Testis (tissue), 3 donors: ENCODE data around the gene PFKFB3. TPM values are rescaled to one million over a fixed set of nuclear protein-coding genes. Genes with fewer than 3 reads are reported as not detected.
A peak's percentile ranks its signal among the peaks of the same experiment; 100 is the strongest.

ENCODE experiments used
- DNase-seq: peaks from one replicate; pipeline ENCODE4 v3.0.0-alpha.2; 2019
- H3K27ac ChIP-seq, 2 donors: fragments of 200-600 bp; sonication (generic); one replicate each; pipeline ENCODE4 v1.5.1; 2019
- H3K27me3 ChIP-seq: fragments of 200-600 bp; sonication (generic); one replicate; pipeline ENCODE4 v1.5.1; 2019
- H3K36me3 ChIP-seq: fragments of 200-600 bp; sonication (generic); one replicate; pipeline ENCODE4 v1.5.1; 2017; ENCODE audit warnings: low read depth; ENCODE audit errors: missing control alignments
- H3K4me1 ChIP-seq: fragments of 200-600 bp; sonication (generic); one replicate; pipeline ENCODE4 v1.5.1; 2019
- H3K4me3 ChIP-seq, 2 donors: fragments of 200-600 bp; sonication (generic); one replicate each; pipeline ENCODE4 v1.5.1; 2017 to 2019
- H3K9me3 ChIP-seq: fragments of 200-600 bp; sonication (generic); one replicate; pipeline ENCODE4 v1.5.1; 2017
- POLR2A ChIP-seq: fragments of 450-650 bp; IDR thresholded peaks from one replicate; pipeline ENCODE4 v1.6.1; 2017; ENCODE audit warnings: antibody characterized with exemption, mild to moderate bottlenecking, moderate library complexity
- WGBS, 2 donors: methylation state at CpG; one replicate each; pipeline ENCODE4 v1.1.5; 2018; 5-methylcytosine and 5-hydroxymethylcytosine counted together
- intact Hi-C: fragments of 100-400 bp; cut with DNase I; formaldehyde crosslinking; loops from one replicate; pipeline ENCODE4 v1.15.1; 2023; ENCODE audit warnings: low total_unique reads
- polyA plus RNA-seq: library from polyadenylated mRNA; stranded (reverse); fragments of 350-450 nt; fragmentation: Illumina TruSeq; extraction: RNeasy Lipid Tissue Mini Kit (QIAGEN cat#74804); gene quantifications from one replicate; pipeline ENCODE4 v1.2.3, GENCODE V29; 2014; ENCODE audit warnings: low read depth, low replicate concordance; ENCODE audit not compliant: insufficient read depth
- total RNA-seq, 2 donors: library from RNA; depleted of rRNA; stranded (reverse); fragments of >200 nt; gene quantifications; one replicate each; pipeline ENCODE4 v1.2.3, GENCODE V29; 2016
- TF ChIP-seq, protein P1 (sequence below), 3 experiments: fragments of 450-650 bp in 2 of 3; fragments of 200-600 bp in 1 of 3; sonication (generic) in 1 of 3; IDR thresholded peaks; one replicate each; pipeline ENCODE4 v1.5.1; 2016 to 2019; ENCODE audit warnings: antibody characterized with exemption in 3 of 3, mild to moderate bottlenecking in 2 of 3, moderate library complexity in 1 of 3

Gene PFKFB3
- total and polyA plus RNA-seq, 3 donors from 2014 or later = 31.7 to 65.3 (median 53.9) TPM

DNA sequence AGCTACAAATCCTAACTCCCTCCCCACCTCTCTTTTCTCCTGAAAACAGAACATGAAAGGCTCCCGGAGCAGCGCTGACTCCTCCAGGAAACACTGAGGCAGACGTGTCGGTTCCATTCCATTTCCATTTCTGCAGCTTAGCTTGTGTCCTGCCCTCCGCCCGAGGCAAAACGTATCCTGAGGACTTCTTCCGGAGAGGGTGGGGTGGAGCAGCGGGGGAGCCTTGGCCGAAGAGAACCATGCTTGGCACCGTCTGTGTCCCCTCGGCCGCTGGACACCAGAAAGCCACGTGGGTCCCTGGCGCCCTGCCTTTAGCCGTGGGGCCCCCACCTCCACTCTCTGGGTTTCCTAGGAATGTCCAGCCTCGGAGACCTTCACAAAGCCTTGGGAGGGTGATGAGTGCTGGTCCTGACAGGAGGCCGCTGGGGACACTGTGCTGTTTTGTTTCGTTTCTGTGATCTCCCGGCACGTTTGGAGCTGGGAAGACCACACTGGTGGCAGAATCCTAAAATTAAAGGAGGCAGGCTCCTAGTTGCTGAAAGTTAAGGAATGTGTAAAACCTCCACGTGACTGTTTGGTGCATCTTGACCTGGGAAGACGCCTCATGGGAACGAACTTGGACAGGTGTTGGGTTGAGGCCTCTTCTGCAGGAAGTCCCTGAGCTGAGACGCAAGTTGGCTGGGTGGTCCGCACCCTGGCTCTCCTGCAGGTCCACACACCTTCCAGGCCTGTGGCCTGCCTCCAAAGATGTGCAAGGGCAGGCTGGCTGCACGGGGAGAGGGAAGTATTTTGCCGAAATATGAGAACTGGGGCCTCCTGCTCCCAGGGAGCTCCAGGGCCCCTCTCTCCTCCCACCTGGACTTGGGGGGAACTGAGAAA lies 30.4 kb downstream of the PFKFB3 start:
- WGBS, 2 donors = 69 to 73% methylated on average over 18 to 28 of the region's 28 CpGs
- peaks cover 12% of the 10 kb centered on the region for H3K4me1 ChIP-seq
- no peaks in the 10 kb centered on the region for H3K27me3 ChIP-seq
- H3K27ac ChIP-seq = no peak overlapping the region
- intact Hi-C loops = no loop called here
- TF ChIP-seq, protein P1, sequence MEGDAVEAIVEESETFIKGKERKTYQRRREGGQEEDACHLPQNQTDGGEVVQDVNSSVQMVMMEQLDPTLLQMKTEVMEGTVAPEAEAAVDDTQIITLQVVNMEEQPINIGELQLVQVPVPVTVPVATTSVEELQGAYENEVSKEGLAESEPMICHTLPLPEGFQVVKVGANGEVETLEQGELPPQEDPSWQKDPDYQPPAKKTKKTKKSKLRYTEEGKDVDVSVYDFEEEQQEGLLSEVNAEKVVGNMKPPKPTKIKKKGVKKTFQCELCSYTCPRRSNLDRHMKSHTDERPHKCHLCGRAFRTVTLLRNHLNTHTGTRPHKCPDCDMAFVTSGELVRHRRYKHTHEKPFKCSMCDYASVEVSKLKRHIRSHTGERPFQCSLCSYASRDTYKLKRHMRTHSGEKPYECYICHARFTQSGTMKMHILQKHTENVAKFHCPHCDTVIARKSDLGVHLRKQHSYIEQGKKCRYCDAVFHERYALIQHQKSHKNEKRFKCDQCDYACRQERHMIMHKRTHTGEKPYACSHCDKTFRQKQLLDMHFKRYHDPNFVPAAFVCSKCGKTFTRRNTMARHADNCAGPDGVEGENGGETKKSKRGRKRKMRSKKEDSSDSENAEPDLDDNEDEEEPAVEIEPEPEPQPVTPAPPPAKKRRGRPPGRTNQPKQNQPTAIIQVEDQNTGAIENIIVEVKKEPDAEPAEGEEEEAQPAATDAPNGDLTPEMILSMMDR (IDR thresholded peaks at IDR 0.05) = no peak
- TF ChIP-seq POLR2A = no peak
- no peaks in the 10 kb centered on the region for H3K9me3 ChIP-seq
- no peaks in the 10 kb centered on the region for H3K36me3 ChIP-seq
- peak; percentile 46 for DNase-seq
- no peak overlapping the region for H3K4me3 ChIP-seq

DNA sequence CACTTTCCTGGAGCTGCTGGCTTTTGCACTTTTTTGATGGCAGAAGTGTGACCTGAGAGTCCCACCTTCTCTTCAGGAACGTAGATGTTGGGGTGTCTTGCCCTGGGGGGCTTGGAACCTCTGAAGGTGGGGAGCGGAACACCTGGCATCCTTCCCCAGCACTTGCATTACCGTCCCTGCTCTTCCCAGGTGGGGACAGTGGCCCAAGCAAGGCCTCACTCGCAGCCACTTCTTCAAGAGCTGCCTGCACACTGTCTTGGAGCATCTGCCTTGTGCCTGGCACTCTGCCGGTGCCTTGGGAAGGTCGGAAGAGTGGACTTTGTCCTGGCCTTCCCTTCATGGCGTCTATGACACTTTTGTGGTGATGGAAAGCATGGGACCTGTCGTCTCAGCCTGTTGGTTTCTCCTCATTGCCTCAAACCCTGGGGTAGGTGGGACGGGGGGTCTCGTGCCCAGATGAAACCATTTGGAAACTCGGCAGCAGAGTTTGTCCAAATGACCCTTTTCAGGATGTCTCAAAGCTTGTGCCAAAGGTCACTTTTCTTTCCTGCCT lies 31.1 kb downstream of the PFKFB3 start:
- Histone ChIP-seq H3K27ac (no peak overlapping the region), H3K36me3 (no peaks in the 10 kb centered on the region), H3K27me3 (no peaks in the 10 kb centered on the region), H3K4me3 (no peak overlapping the region), H3K9me3 (no peaks in the 10 kb centered on the region), H3K4me1 (peaks cover 12% of the 10 kb centered on the region)
- no peak for DNase-seq
- intact Hi-C loops = no loop called here
- 84 to 86% methylated on average over 11 of the region's 11 CpGs for WGBS, 2 donors
- TF ChIP-seq, protein P1 (IDR thresholded peaks at IDR 0.05) = no peak
- no peak for TF ChIP-seq POLR2A

DNA sequence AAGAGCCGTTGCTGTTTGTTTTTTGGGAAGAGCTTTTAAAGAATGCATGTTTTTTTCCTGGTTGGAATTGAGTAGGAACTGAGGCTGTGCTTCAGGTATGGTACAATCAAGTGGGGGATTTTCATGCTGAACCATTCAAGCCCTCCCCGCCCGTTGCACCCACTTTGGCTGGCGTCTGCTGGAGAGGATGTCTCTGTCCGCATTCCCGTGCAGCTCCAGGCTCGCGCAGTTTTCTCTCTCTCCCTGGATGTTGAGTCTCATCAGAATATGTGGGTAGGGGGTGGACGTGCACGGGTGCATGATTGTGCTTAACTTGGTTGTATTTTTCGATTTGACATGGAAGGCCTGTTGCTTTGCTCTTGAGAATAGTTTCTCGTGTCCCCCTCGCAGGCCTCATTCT lies 31.6 kb downstream of the PFKFB3 start:
- Histone ChIP-seq H3K36me3 (no peaks in the 10 kb centered on the region), H3K27ac (no peak overlapping the region), H3K4me3 (no peak overlapping the region), H3K4me1 (peaks cover 12% of the 10 kb centered on the region), H3K9me3 (no peaks in the 10 kb centered on the region), H3K27me3 (no peaks in the 10 kb centered on the region)
- WGBS, 2 donors = 88 to 93% methylated on average over 13 of the region's 13 CpGs
- intact Hi-C loops = no loop called here
- no peak for DNase-seq
- TF ChIP-seq, protein P1 (IDR thresholded peaks at IDR 0.05) = no peak
- no peak for TF ChIP-seq POLR2A

DNA sequence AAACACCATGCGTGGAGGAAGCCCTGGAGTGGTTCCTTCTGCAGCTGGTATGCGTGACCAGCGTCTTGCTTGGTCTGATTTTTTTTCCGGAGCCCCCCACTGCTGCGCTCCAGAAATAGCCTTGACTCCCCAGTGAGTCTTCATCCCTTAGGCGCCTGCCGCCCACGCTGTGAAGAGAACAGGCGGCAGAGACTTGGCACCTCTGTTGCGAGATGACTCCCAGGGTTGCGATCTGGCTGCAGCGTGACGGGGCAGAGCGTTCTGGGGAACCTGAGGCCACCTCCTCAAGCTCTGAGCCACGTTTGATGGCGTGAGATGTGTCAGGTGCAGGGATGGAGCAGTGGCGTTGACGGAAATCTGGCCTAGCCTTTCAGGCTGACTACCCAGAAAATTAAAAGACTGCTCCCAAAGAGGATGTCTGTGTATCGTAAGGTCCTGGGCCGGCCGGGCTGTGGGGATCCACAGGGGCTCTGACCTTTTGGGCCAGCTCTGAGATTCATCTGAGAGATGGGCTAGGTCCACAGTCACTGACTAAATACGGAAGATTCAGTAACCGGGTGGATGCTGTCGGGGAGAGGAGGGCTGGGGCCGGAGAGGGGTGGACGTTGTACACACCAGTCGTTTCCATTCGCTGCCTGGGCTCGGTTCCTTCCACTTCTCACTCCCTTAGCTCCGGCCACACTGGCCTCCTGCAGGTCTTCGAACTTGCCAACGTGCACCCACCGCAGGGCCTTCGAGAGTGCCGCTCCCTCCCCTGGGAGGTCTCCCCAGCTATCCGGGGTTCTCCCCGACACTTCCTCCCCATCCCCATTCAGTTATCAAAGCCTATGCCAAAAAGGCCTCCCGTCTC lies 33.8 kb downstream of the PFKFB3 start:
- Histone ChIP-seq H3K36me3 (no peaks in the 10 kb centered on the region), H3K9me3 (no peaks in the 10 kb centered on the region), H3K27me3 (no peaks in the 10 kb centered on the region), H3K27ac (no peak overlapping the region), H3K4me1 (peaks cover 12% of the 10 kb centered on the region), H3K4me3 (no peak overlapping the region)
- no peak for TF ChIP-seq POLR2A
- TF ChIP-seq, protein P1 (IDR thresholded peaks at IDR 0.05) = no peak
- WGBS, 2 donors = 91 to 94% methylated on average over 34 to 38 of the region's 38 CpGs
- no peak for DNase-seq
- intact Hi-C loops = no loop called here
